Glutamatergic neuron (in vitro differentiated cells): ENCODE data around the gene SAMD1. TPM values are rescaled to one million over a fixed set of nuclear protein-coding genes. Genes with fewer than 3 reads are reported as not detected.

ENCODE experiments used
- DNase-seq: peaks from one replicate; pipeline ENCODE4 v3.0.0; 2022
- H3K27ac Mint-ChIP-seq: one replicate; pipeline ENCODE4 v1.8.0; 2020; ENCODE audit warnings: mild to moderate bottlenecking, mixed read lengths, inconsistent platforms; ENCODE audit not compliant: unreplicated experiment
- H3K27me3 Mint-ChIP-seq: one replicate; pipeline ENCODE4 v1.8.0; 2020; ENCODE audit warnings: mild to moderate bottlenecking, moderate library complexity, mixed read lengths, inconsistent platforms; ENCODE audit not compliant: unreplicated experiment
- H3K36me3 Mint-ChIP-seq: one replicate; pipeline ENCODE4 v1.8.0; 2020; ENCODE audit warnings: mild to moderate bottlenecking, mixed read lengths, inconsistent platforms; ENCODE audit not compliant: unreplicated experiment
- H3K4me1 Mint-ChIP-seq: one replicate; pipeline ENCODE4 v1.8.0; 2020; ENCODE audit warnings: mild to moderate bottlenecking, low read depth, mixed read lengths, inconsistent platforms; ENCODE audit not compliant: unreplicated experiment
- H3K4me3 Mint-ChIP-seq: one replicate; pipeline ENCODE4 v1.8.0; 2020; ENCODE audit warnings: mild to moderate bottlenecking, mixed read lengths, inconsistent platforms; ENCODE audit not compliant: unreplicated experiment
- H3K9me3 Mint-ChIP-seq: one replicate; pipeline ENCODE4 v1.8.0; 2020; ENCODE audit warnings: mild to moderate bottlenecking, moderate library complexity, mixed read lengths, inconsistent platforms; ENCODE audit not compliant: unreplicated experiment
- CTCF ChIP-seq: fragments of 200-600 bp; sonication (generic); IDR thresholded peaks from one replicate; pipeline ENCODE4 v1.5.0; 2021; ENCODE audit not compliant: partially characterized antibody, unreplicated experiment
- total RNA-seq: library from RNA; stranded (reverse); fragmentation: NEBNext Ultra II Directional; extraction: Animal tissue kit (Norgen Biotek cat#: 25700); gene quantifications from one replicate; pipeline ENCODE4 v1.2.1, GENCODE V29; 2021; ENCODE audit not compliant: unreplicated experiment

The SAMD1 gene
- total RNA-seq, 1 donor from 2014 or later = 52.0 TPM

- TF ChIP-seq CTCF = no peak
- peak within 1 kb of the TSS; percentile 97 for H3K4me3 Mint-ChIP-seq
- no peaks in the 10 kb centered on the region for H3K36me3 Mint-ChIP-seq
- H3K9me3 Mint-ChIP-seq = peaks cover 3% of the 10 kb centered on the region
- peaks cover 12% of the 10 kb centered on the region for H3K27me3 Mint-ChIP-seq
- DNase-seq = peak; percentile 62
- H3K27ac Mint-ChIP-seq = peak within 1 kb of the TSS; percentile 28
- H3K4me1 Mint-ChIP-seq = no peaks in the 10 kb centered on the region
Measured at GRCh38 chr19:14072535-14073260, 17.9 kb downstream of the SAMD1 start, which contains the start of gene MISP3. Gene MISP3, plus strand, starts transcription at chr19:14072786. Its CDS starts 524 bp downstream, at chr19:14073310.

GRCh38 chr19:14070268-14071050 lies 20.1 kb downstream of the SAMD1 start:
- no peak overlapping the region for H3K27ac Mint-ChIP-seq
- H3K4me3 Mint-ChIP-seq = no peak overlapping the region
- peaks cover 3% of the 10 kb centered on the region for H3K9me3 Mint-ChIP-seq
- H3K27me3 Mint-ChIP-seq = peaks cover 12% of the 10 kb centered on the region
- no peaks in the 10 kb centered on the region for H3K4me1 Mint-ChIP-seq
- no peak for DNase-seq
- no peaks in the 10 kb centered on the region for H3K36me3 Mint-ChIP-seq
- TF ChIP-seq CTCF = no peak

GRCh38 chr19:14066134-14066533 lies 24.4 kb downstream of the SAMD1 start:
- Mint-ChIP-seq H3K9me3 (peaks cover 1% of the 10 kb centered on the region), H3K4me1 (no peaks in the 10 kb centered on the region), H3K27me3 (peaks cover 2% of the 10 kb centered on the region), H3K4me3 (no peak overlapping the region), H3K27ac (no peak overlapping the region), H3K36me3 (no peaks in the 10 kb centered on the region)
- no peak for DNase-seq
- TF ChIP-seq CTCF = no peak

GRCh38 chr19:14063105-14063504 lies 27.4 kb downstream of the SAMD1 start:
- H3K4me3 Mint-ChIP-seq = no peak overlapping the region
- H3K9me3 Mint-ChIP-seq = no peaks in the 10 kb centered on the region
- H3K36me3 Mint-ChIP-seq = no peaks in the 10 kb centered on the region
- peaks cover 2% of the 10 kb centered on the region for H3K4me1 Mint-ChIP-seq
- no peak for TF ChIP-seq CTCF
- DNase-seq = no peak
- peaks cover 8% of the 10 kb centered on the region for H3K27me3 Mint-ChIP-seq
- no peak overlapping the region for H3K27ac Mint-ChIP-seq

GRCh38 chr19:14062558-14062855 lies 28.0 kb downstream of the SAMD1 start:
- Mint-ChIP-seq H3K27me3 (peaks cover 11% of the 10 kb centered on the region), H3K27ac (no peak overlapping the region), H3K4me3 (no peak overlapping the region), H3K4me1 (peaks cover 3% of the 10 kb centered on the region), H3K9me3 (no peaks in the 10 kb centered on the region), H3K36me3 (no peaks in the 10 kb centered on the region)
- DNase-seq = no peak
- TF ChIP-seq CTCF = no peak
